HL-60 (cell line): Measurements from ENCODE around the gene C16orf90.

Source experiments
- GABPA ChIP-seq: IDR thresholded peaks from 2 replicates; pipeline ENCODE4 v1.6.1; 2012; ENCODE audit warnings: low read depth
- POLR2AphosphoS5 ChIP-seq: IDR thresholded peaks from 2 replicates; pipeline ENCODE4 v1.6.1; 2012; ENCODE audit warnings: low read depth
- SPI1 ChIP-seq: IDR thresholded peaks from 2 replicates; pipeline ENCODE4 v1.6.1; 2012; ENCODE audit warnings: low read depth, mild to moderate bottlenecking, borderline replicate concordance
- TF ChIP-seq, protein P1 (sequence below): IDR thresholded peaks from one replicate; pipeline ENCODE4 v1.5.1; 2011; ENCODE audit warnings: low read length, control low read depth, inconsistent platforms; ENCODE audit not compliant: insufficient read depth

DNA sequence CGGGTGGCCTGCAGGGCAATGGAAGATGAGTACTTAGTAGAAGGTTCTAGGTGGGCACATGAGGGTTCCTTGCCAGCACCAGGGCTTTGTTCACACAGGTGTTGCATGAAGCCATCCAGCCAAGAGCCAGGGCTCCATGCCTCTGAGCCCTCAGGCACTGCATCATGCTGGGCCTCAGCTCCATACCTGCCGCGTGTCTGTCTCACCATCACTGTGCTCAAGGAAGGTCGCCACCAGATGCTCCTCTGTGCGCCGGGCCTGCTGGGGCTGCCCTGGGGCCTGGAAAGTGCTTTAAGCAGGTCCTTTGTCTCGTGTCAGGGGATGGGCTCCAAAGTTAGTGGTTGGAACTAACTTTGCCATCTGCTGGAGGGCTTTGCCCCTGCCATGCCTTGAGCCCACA, 25.6 kb downstream of the C16orf90 start:
- TF ChIP-seq, protein P1, sequence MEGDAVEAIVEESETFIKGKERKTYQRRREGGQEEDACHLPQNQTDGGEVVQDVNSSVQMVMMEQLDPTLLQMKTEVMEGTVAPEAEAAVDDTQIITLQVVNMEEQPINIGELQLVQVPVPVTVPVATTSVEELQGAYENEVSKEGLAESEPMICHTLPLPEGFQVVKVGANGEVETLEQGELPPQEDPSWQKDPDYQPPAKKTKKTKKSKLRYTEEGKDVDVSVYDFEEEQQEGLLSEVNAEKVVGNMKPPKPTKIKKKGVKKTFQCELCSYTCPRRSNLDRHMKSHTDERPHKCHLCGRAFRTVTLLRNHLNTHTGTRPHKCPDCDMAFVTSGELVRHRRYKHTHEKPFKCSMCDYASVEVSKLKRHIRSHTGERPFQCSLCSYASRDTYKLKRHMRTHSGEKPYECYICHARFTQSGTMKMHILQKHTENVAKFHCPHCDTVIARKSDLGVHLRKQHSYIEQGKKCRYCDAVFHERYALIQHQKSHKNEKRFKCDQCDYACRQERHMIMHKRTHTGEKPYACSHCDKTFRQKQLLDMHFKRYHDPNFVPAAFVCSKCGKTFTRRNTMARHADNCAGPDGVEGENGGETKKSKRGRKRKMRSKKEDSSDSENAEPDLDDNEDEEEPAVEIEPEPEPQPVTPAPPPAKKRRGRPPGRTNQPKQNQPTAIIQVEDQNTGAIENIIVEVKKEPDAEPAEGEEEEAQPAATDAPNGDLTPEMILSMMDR = no peak
- TF ChIP-seq POLR2AphosphoS5 (no peak), SPI1 (no peak), GABPA (no peak)
